Measurements from ENCODE around the gene SLC26A1.

SLC26A1 gene, protein sequence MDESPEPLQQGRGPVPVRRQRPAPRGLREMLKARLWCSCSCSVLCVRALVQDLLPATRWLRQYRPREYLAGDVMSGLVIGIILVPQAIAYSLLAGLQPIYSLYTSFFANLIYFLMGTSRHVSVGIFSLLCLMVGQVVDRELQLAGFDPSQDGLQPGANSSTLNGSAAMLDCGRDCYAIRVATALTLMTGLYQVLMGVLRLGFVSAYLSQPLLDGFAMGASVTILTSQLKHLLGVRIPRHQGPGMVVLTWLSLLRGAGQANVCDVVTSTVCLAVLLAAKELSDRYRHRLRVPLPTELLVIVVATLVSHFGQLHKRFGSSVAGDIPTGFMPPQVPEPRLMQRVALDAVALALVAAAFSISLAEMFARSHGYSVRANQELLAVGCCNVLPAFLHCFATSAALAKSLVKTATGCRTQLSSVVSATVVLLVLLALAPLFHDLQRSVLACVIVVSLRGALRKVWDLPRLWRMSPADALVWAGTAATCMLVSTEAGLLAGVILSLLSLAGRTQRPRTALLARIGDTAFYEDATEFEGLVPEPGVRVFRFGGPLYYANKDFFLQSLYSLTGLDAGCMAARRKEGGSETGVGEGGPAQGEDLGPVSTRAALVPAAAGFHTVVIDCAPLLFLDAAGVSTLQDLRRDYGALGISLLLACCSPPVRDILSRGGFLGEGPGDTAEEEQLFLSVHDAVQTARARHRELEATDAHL

DNA sequence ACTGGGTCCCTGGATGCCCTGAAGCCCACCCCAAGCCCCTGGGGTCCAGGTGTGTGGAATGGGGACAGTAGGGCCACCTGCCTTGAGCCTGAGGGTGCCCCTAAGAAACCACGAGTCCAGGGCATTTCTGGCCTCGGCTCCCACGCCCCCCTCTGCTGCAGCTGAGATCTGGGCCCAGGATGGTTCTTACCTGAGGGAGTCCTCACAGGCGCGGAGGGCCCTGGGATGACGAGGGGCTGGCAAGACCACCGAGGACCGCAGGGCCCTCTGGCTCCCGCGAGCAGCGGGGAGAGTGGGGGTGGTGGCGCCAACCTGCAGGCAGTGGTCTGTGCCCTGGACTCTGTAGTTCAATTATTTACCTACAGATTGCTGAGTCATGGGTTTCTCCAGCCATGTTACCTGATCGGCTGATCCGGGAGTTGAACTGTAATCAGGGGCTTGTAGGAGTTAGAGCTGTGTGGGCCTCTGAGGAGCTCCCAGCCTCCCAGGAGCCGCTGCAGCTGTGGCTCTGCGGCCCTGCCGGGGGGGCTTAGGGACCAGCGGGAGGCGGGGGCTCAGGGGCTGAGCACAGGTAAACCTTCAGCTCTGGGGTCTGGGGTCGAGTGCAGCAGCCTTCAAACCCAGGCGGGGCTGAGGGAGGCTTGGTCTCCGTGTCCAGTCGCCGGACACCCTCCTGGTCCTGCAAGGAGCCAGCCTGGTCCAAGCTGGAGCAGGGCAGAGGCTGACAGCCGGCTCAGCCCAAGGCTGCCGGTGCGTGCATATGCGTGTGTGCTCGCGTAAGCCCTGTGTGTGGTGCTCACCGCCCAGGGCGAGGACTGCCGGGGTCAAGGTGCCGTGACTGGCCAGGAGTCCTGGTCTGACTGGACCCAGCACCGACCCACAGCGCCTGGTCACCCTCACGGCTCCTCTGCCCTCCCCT, at the start of gene SLC26A1:
Gene SLC26A1, minus strand, starts transcription at position 294 of the 919 bp plus-strand sequence. CDS start 1,701 bp downstream, outside the sequence.
- no peak for DNase-seq (ENCODE audit: extremely low spot score)
- ChIA-PET POLR2A (no interaction called here), CTCF (interaction anchor here (0.9 to 1.0 kb wide), 2 partner anchors 12 to 194 kb away, joined by 3 read pairs; no protein-coding TSS in a partner anchor)
- TF ChIP-seq, protein P1, sequence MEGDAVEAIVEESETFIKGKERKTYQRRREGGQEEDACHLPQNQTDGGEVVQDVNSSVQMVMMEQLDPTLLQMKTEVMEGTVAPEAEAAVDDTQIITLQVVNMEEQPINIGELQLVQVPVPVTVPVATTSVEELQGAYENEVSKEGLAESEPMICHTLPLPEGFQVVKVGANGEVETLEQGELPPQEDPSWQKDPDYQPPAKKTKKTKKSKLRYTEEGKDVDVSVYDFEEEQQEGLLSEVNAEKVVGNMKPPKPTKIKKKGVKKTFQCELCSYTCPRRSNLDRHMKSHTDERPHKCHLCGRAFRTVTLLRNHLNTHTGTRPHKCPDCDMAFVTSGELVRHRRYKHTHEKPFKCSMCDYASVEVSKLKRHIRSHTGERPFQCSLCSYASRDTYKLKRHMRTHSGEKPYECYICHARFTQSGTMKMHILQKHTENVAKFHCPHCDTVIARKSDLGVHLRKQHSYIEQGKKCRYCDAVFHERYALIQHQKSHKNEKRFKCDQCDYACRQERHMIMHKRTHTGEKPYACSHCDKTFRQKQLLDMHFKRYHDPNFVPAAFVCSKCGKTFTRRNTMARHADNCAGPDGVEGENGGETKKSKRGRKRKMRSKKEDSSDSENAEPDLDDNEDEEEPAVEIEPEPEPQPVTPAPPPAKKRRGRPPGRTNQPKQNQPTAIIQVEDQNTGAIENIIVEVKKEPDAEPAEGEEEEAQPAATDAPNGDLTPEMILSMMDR (IDR thresholded peaks at IDR 0.05; ENCODE audit: control extremely low read depth, extremely low read depth, low read depth, missing control alignments) = no peak

DNA sequence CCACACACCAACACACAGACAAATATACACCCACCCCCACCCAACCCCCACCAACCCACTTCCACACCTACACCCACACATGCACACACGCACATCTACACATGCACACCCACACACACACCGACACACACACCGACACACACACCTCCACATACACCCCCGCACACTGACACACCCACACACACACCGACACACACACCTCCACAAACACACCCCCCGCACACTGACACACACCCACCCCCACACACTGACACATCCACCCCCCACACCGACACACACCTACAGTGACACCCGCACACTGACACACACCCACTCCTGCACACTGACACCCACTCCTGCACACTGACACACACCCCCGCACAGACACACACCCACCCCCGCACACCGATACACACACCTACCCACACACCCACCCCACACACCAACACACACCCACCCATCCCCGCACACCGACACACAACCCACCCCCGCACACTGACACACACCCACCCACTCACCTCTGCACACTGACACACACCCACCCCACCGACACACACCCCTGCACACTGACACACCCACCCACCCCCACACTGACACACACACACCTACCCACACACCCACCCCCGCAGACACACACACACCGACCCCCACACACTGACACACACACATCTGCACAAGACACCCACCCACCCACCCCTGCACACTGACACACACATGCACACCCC, 49.3 kb upstream of the SLC26A1 start:
- ChIA-PET CTCF (no interaction called here), POLR2A (no interaction called here)
- TF ChIP-seq, protein P1 (IDR thresholded peaks at IDR 0.05; ENCODE audit: control extremely low read depth, extremely low read depth, low read depth, missing control alignments) = no peak
- no peak for DNase-seq (ENCODE audit: extremely low spot score)

DNA sequence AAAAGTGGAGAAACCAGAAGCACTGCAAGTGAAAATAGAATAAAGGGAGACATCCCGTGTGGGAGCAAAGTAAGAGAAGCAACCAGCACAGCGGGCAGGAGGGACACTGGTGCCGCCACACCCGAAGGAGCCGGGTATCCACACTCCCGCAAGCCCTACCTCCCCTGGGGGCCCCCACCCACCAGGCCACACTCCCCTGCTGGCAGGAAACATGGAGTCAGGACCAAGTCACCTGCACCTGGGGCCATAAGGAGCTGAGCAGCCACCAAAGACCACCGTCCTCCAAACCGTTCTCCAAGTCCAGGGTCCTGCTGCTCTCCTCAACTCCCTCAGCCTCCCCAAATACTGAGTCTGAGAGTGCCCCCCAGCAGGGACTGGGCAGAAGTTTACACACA, 48.7 kb upstream of the SLC26A1 start:
- TF ChIP-seq, protein P1 (IDR thresholded peaks at IDR 0.05; ENCODE audit: control extremely low read depth, extremely low read depth, low read depth, missing control alignments) = no peak
- ChIA-PET CTCF (no interaction called here), POLR2A (no interaction called here)
- DNase-seq (ENCODE audit: extremely low spot score) = no peak

DNA sequence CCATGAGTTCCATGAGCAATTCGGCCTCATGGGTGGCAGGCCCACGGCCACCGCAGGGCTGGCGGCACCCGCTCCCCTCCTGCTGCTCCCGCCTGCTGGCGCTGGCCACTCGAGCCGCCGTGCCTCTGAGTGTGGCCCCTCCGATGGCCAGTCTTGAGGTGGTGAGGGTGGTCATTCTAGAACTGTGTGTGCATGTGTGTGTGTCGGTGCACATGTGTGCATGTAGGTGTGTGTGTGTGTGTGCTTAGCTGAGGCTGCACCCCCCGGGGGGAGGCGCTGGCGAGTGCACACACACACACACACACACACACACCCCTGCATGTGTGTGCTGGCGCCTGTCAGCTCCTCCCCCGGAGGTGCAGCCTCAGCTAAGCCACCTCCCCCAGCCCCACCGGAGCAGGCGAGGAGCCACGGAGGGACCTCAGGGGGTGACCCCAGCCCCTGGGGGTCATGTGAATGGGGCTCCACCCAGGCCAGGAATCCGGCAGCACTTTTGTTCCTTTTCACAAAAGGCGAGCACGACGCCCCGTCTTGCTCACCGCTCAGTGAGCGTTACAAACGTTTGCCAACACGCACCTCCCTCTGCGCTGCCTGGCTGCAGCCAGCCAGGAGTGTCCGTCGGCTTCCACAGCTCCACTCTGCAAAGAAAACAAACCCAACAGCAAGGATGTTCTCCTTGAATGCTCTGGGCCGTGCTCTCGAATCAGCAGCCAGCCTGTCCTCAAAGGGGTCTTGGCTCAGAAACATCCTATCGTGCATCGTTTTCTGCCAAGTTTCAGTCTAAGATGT, 48.1 kb upstream of the SLC26A1 start:
- DNase-seq (ENCODE audit: extremely low spot score) = no peak
- CTCF ChIA-PET = no interaction called here
- TF ChIP-seq, protein P1 (IDR thresholded peaks at IDR 0.05; ENCODE audit: control extremely low read depth, extremely low read depth, low read depth, missing control alignments) = no peak
- POLR2A ChIA-PET = no interaction called here

DNA sequence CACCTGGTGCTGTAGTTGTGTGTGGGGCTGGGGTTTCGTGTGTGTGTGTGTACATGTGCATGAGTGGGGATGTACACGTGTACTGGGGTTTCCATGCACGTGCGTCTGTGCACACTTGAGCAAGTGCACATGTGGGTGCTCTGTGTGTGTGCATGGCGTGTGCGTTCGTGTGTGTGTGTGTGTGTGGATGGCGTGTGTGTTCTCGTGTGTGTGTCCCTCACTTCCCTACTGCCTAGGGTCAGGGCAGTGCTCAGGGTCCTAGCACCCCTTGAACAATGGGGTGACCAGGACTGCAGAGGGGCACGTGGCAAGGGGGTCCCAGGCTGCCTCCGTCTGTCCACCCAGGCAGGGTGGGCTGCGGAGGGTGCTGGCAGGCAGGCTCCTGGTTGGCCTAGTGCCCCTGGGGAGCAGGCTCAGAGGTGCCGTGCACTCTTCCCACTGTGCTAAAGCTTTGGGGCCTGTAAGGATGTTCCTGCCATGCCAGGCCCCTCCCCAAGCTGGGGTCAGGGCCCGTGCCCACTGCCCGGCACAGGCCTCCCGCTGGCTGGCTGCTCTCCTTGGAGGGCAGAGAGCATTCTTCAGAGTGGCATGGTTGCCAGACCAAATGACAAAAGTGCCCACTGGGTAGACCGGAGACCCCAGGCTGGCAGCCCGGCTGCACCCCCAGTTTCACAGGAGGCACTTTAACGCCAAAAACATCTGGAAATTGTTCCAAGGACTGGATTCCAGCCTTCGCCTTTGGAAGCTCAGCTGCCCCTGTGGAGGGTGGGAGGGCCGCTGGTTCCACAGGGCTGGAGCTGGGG, 47.3 kb upstream of the SLC26A1 start:
- ChIA-PET POLR2A (no interaction called here), CTCF (no interaction called here)
- no peak for DNase-seq (ENCODE audit: extremely low spot score)
- TF ChIP-seq, protein P1 (IDR thresholded peaks at IDR 0.05; ENCODE audit: control extremely low read depth, extremely low read depth, low read depth, missing control alignments) = no peak
